Activated T-helper 2 cell treated with anti-CD3 and anti-CD28 coated beads, Interferon-gamma antibody, Interleukin-2, Interleukin-4, amounts not matched to agents 10 μg/mL and 5 μg/mL and 100 μg/mL, durations not matched to agents 14 hours and 24 hours and 36 hours (primary cell): ENCODE data around the gene CTNNBIP1. TPM values are rescaled to one million over a fixed set of nuclear protein-coding genes. Genes with fewer than 3 reads are reported as not detected.

Experiments
- DNase-seq: peaks from one replicate; pipeline ENCODE4 v3.0.0; 2021; ENCODE audit warnings: low spot score
- H3K27ac Mint-ChIP-seq: one replicate; pipeline ENCODE4 v1.8.0; 2021; ENCODE audit warnings: mixed read lengths
- H3K27me3 Mint-ChIP-seq: one replicate; pipeline ENCODE4 v1.8.0; 2021; ENCODE audit warnings: low read depth, mixed read lengths
- H3K36me3 Mint-ChIP-seq: one replicate; pipeline ENCODE4 v1.8.0; 2021; ENCODE audit warnings: low read depth, mixed read lengths
- H3K4me1 Mint-ChIP-seq: one replicate; pipeline ENCODE4 v1.8.0; 2021; ENCODE audit warnings: low read depth, mixed read lengths
- H3K4me3 Mint-ChIP-seq: one replicate; pipeline ENCODE4 v1.8.0; 2021; ENCODE audit warnings: low read depth, mild to moderate bottlenecking, moderate library complexity, mixed read lengths
- H3K9me3 Mint-ChIP-seq: one replicate; pipeline ENCODE4 v1.8.0; 2021; ENCODE audit warnings: mixed read lengths
- intact Hi-C: fragments of 100-400 bp; cut with micrococcal nuclease; formaldehyde crosslinking; loops from one replicate; pipeline ENCODE4 v1.15.1; 2023
- total RNA-seq: library from RNA; stranded (reverse); gene quantifications from 2 replicates; pipeline ENCODE4 v1.2.3, GENCODE V29; 2022

CTNNBIP1 gene
- total RNA-seq, 1 donor from 2014 or later, result 7.5 TPM

GRCh38 chr1:9826616-9827015 lies 83.5 kb downstream of the CTNNBIP1 start:
- no peak overlapping the region for H3K4me3 Mint-ChIP-seq
- DNase-seq, result no peak
- H3K4me1 Mint-ChIP-seq, result peaks cover 28% of the 10 kb centered on the region
- intact Hi-C loops, result loop anchor here (10.0 kb wide), 1 partner anchor 868 kb away; no protein-coding TSS in a partner anchor
- H3K9me3 Mint-ChIP-seq, result no peaks in the 10 kb centered on the region
- peaks cover 16% of the 10 kb centered on the region for H3K27me3 Mint-ChIP-seq
- no peak overlapping the region for H3K27ac Mint-ChIP-seq
- H3K36me3 Mint-ChIP-seq, result no peaks in the 10 kb centered on the region

GRCh38 chr1:9826087-9826486 lies 84.0 kb downstream of the CTNNBIP1 start:
- H3K27me3 Mint-ChIP-seq, result peaks cover 16% of the 10 kb centered on the region
- intact Hi-C loops, result loop anchor here (10.0 kb wide), 1 partner anchor 869 kb away; no protein-coding TSS in a partner anchor
- peaks cover 28% of the 10 kb centered on the region for H3K4me1 Mint-ChIP-seq
- H3K9me3 Mint-ChIP-seq, result no peaks in the 10 kb centered on the region
- no peak overlapping the region for H3K27ac Mint-ChIP-seq
- H3K36me3 Mint-ChIP-seq, result no peaks in the 10 kb centered on the region
- DNase-seq, result no peak
- no peak overlapping the region for H3K4me3 Mint-ChIP-seq

- Mint-ChIP-seq H3K9me3 (no peaks in the 10 kb centered on the region), H3K4me1 (peaks cover 31% of the 10 kb centered on the region), H3K27ac (no peak overlapping the region), H3K4me3 (peak overlapping the region; percentile 52), H3K27me3 (peaks cover 18% of the 10 kb centered on the region), H3K36me3 (peaks cover 4% of the 10 kb centered on the region)
- peak; percentile 28 for DNase-seq
- intact Hi-C loops, result loop anchor here (10.0 kb wide), 1 partner anchor 869 kb away; no protein-coding TSS in a partner anchor
Observed at GRCh38 chr1:9825093-9826074, 84.7 kb downstream of the CTNNBIP1 start.

- H3K4me1 Mint-ChIP-seq, result peaks cover 31% of the 10 kb centered on the region
- H3K9me3 Mint-ChIP-seq, result no peaks in the 10 kb centered on the region
- H3K4me3 Mint-ChIP-seq, result peak overlapping the region; percentile 52
- H3K27me3 Mint-ChIP-seq, result peaks cover 16% of the 10 kb centered on the region
- H3K36me3 Mint-ChIP-seq, result peaks cover 8% of the 10 kb centered on the region
- intact Hi-C loops, result loop anchor here (5.0 to 10.0 kb wide), 3 partner anchors 37 to 870 kb away; no protein-coding TSS in a partner anchor
- no peak overlapping the region for H3K27ac Mint-ChIP-seq
- DNase-seq, result no peak
Observed at GRCh38 chr1:9824702-9825089, 85.4 kb downstream of the CTNNBIP1 start.

- Mint-ChIP-seq H3K4me3 (peak within 1 kb of the TSS; percentile 90), H3K27me3 (peaks cover 15% of the 10 kb centered on the region), H3K4me1 (peaks cover 31% of the 10 kb centered on the region), H3K36me3 (peaks cover 9% of the 10 kb centered on the region), H3K9me3 (no peaks in the 10 kb centered on the region), H3K27ac (peak within 1 kb of the TSS; percentile 73)
- intact Hi-C loops, result loop anchor here (2.0 to 10.0 kb wide), 4 partner anchors 23 to 871 kb away; no protein-coding TSS in a partner anchor
- DNase-seq, result peak; percentile 84
Observed at GRCh38 chr1:9823943-9824701, 85.9 kb downstream of the CTNNBIP1 start, which contains the start of gene CLSTN1. CLSTN1 (minus strand) TSS chr1:9823965; CDS start chr1:9823733, 232 bp downstream.

GRCh38 chr1:9823693-9823942 lies 86.5 kb downstream of the CTNNBIP1 start:
- Mint-ChIP-seq H3K9me3 (no peaks in the 10 kb centered on the region), H3K27ac (no peak overlapping the region), H3K4me3 (peak overlapping the region; percentile 42), H3K36me3 (peaks cover 11% of the 10 kb centered on the region), H3K4me1 (peaks cover 31% of the 10 kb centered on the region), H3K27me3 (peaks cover 15% of the 10 kb centered on the region)
- DNase-seq, result no peak
- intact Hi-C loops, result loop anchor here (2.0 to 10.0 kb wide), 4 partner anchors 23 to 871 kb away; no protein-coding TSS in a partner anchor

GRCh38 chr1:9822897-9823692 lies 87.0 kb downstream of the CTNNBIP1 start:
- H3K36me3 Mint-ChIP-seq, result peaks cover 11% of the 10 kb centered on the region
- no peaks in the 10 kb centered on the region for H3K9me3 Mint-ChIP-seq
- H3K4me3 Mint-ChIP-seq, result peak overlapping the region; percentile 90
- no peak for DNase-seq
- intact Hi-C loops, result loop anchor here (2.0 to 10.0 kb wide), 4 partner anchors 22 to 872 kb away; no protein-coding TSS in a partner anchor
- H3K27ac Mint-ChIP-seq, result peak overlapping the region; percentile 73
- peaks cover 15% of the 10 kb centered on the region for H3K27me3 Mint-ChIP-seq
- peaks cover 31% of the 10 kb centered on the region for H3K4me1 Mint-ChIP-seq

DNA sequence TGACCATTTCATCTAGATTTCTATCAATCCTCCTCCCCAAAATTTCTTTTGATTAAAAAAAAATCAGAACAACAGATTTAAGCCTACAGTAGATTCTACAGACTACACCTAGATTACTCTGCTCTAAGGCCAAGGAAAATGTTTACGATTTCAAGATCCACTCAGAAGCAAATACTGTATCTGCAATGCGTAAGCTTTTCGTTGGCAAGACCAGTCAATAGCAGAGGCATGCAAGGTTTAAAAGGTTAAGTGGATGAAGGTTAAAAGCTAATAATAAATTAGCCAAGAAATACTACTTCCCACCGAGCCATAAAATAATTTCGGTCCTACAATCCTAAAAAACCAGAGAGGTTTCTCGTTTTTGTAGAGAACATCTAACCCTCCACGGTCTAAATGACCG lies 87.6 kb downstream of the CTNNBIP1 start:
- peak overlapping the region; percentile 73 for H3K27ac Mint-ChIP-seq
- intact Hi-C loops, result loop anchor here (2.0 to 10.0 kb wide), 4 partner anchors 22 to 872 kb away; no protein-coding TSS in a partner anchor
- peaks cover 11% of the 10 kb centered on the region for H3K27me3 Mint-ChIP-seq
- H3K9me3 Mint-ChIP-seq, result no peaks in the 10 kb centered on the region
- no peak for DNase-seq
- H3K4me3 Mint-ChIP-seq, result peak overlapping the region; percentile 90
- H3K4me1 Mint-ChIP-seq, result peaks cover 28% of the 10 kb centered on the region
- peaks cover 11% of the 10 kb centered on the region for H3K36me3 Mint-ChIP-seq

- H3K27me3 Mint-ChIP-seq, result peaks cover 11% of the 10 kb centered on the region
- H3K36me3 Mint-ChIP-seq, result peaks cover 11% of the 10 kb centered on the region
- no peaks in the 10 kb centered on the region for H3K9me3 Mint-ChIP-seq
- H3K4me1 Mint-ChIP-seq, result peaks cover 28% of the 10 kb centered on the region
- peak overlapping the region; percentile 90 for H3K4me3 Mint-ChIP-seq
- DNase-seq, result no peak
- intact Hi-C loops, result loop anchor here (2.0 to 10.0 kb wide), 4 partner anchors 21 to 873 kb away; no protein-coding TSS in a partner anchor
- H3K27ac Mint-ChIP-seq, result no peak overlapping the region
Observed at GRCh38 chr1:9821710-9822109, 88.4 kb downstream of the CTNNBIP1 start.

DNA sequence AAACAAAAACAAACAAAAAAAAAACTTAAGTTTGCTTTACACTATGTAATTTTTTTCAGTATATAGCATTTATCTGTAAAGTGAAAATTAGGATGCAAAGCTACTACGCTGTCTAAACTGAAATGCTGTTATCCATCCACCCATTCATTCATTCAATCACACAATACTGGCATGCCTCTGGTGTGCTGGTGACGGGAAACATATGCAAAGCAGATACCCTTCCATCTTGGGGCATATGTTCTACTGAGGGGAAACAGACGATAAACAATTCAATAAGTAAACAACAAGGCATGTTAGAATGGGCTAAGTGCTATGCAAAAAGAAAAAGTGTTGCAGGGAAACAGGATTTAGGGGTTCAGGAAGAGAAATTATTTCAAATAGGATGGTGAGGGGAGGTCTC lies 89.5 kb downstream of the CTNNBIP1 start:
- H3K4me1 Mint-ChIP-seq, result peaks cover 24% of the 10 kb centered on the region
- H3K36me3 Mint-ChIP-seq, result peaks cover 17% of the 10 kb centered on the region
- no peak overlapping the region for H3K27ac Mint-ChIP-seq
- intact Hi-C loops, result loop anchor here (5.0 to 10.0 kb wide), 3 partner anchors 33 to 874 kb away; no protein-coding TSS in a partner anchor
- no peak for DNase-seq
- H3K27me3 Mint-ChIP-seq, result peaks cover 11% of the 10 kb centered on the region
- no peaks in the 10 kb centered on the region for H3K9me3 Mint-ChIP-seq
- peak overlapping the region; percentile 64 for H3K4me3 Mint-ChIP-seq

GRCh38 chr1:9817734-9818133 lies 92.3 kb downstream of the CTNNBIP1 start:
- Mint-ChIP-seq H3K4me1 (peaks cover 18% of the 10 kb centered on the region), H3K27ac (no peak overlapping the region), H3K36me3 (peaks cover 21% of the 10 kb centered on the region), H3K4me3 (no peak overlapping the region), H3K9me3 (no peaks in the 10 kb centered on the region), H3K27me3 (peaks cover 4% of the 10 kb centered on the region)
- DNase-seq, result no peak
- intact Hi-C loops, result no loop called here

- intact Hi-C loops, result no loop called here
- Mint-ChIP-seq H3K9me3 (no peaks in the 10 kb centered on the region), H3K4me1 (peaks cover 7% of the 10 kb centered on the region), H3K4me3 (no peak overlapping the region), H3K36me3 (peaks cover 21% of the 10 kb centered on the region), H3K27ac (no peak overlapping the region), H3K27me3 (peaks cover 2% of the 10 kb centered on the region)
- DNase-seq, result no peak
Observed at GRCh38 chr1:9816199-9816598, 93.9 kb downstream of the CTNNBIP1 start.
